Measurements from ENCODE around the gene TRIO. TPM values are rescaled to one million over a fixed set of nuclear protein-coding genes. Genes with fewer than 3 reads are reported as not detected.

Gene TRIO
- total and polyA plus RNA-seq, 2 of the 8 experiments (the other 6 are each of a cell fraction or from before 2014, with no cell fraction given), result 35.1 to 69.1 TPM

GRCh38 chr5:14263113-14263512 lies 120.0 kb downstream of the TRIO start:
- Histone ChIP-seq H3K4me1 (replicated peaks in 1 of 4; ENCODE audit: control insufficient read depth in 3 of 4, insufficient read depth in 4 of 4, low read length in 3 of 4) (peaks cover 14 to 46% (median 42%) of the 10 kb centered on the region in 4 experiments), H3K23ac (ENCODE audit: insufficient read length) (no peak overlapping the region), H2BK15ac (ENCODE audit: low read length) (no peak overlapping the region), H3K23me2 (ENCODE audit: low read depth, low read length) (no peaks in the 10 kb centered on the region), H3K4me3 (ENCODE audit: extremely low read depth in 1 of 4, insufficient read depth in 2 of 4, low read depth in 3 of 4, low read length in 4 of 4) (no peak overlapping the region), H4K91ac (replicated peaks; ENCODE audit: insufficient read length, low read length) (no peak overlapping the region), H3K27me3 (replicated peaks in 1 of 4; ENCODE audit: control insufficient read depth in 3 of 4, extremely low read depth in 1 of 4, insufficient read depth in 3 of 4, low read length in 3 of 4) (no peaks in the 10 kb centered on the region), H2BK120ac (replicated peaks; ENCODE audit: low read depth, low read length) (no peak overlapping the region), H4K8ac (ENCODE audit: extremely low read depth, insufficient read depth, low read length) (no peak overlapping the region), H3K36me3 (ENCODE audit: control insufficient read depth in 2 of 4, insufficient read depth in 4 of 4, low read length in 3 of 4) (no peaks in the 10 kb centered on the region), H3K79me2 (ENCODE audit: control insufficient read depth in 1 of 2, insufficient read depth in 2 of 2, low read length in 2 of 2) (peaks cover 2 to 91% of the 10 kb centered on the region in 2 experiments; a peak in 3 of 4 replicates), H2AK5ac (ENCODE audit: low read depth, low read length) (no peak overlapping the region; the same call in 1 of the 2 replicates), H2BK5ac (ENCODE audit: low read depth, low read length) (no peak overlapping the region), H4K20me1 (replicated peaks in 1 of 2; ENCODE audit: control insufficient read depth in 1 of 2, insufficient read depth in 2 of 2, low read length in 2 of 2) (peaks cover 0 to 3% of the 10 kb centered on the region in 2 experiments), H3K79me1 (ENCODE audit: low read depth, low read length) (peaks cover 7% of the 10 kb centered on the region), H3K9me3 (ENCODE audit: insufficient read depth in 2 of 2, low read depth in 1 of 2, low read length in 1 of 2) (no peaks in the 10 kb centered on the region), H3K9ac (replicated peaks in 1 of 4; ENCODE audit: extremely low read depth in 1 of 4, low read depth in 3 of 4, low read length in 3 of 4) (no peak overlapping the region), H2BK20ac (ENCODE audit: low read length) (no peak overlapping the region), H3K4ac (replicated peaks; ENCODE audit: insufficient read length, low read depth, low read length) (no peak overlapping the region), H3K14ac (ENCODE audit: insufficient read length) (no peak overlapping the region), H2BK12ac (ENCODE audit: low read depth, low read length) (no peak overlapping the region), H3K4me2 (ENCODE audit: insufficient read depth in 1 of 2, low read depth in 2 of 2, low read length in 2 of 2) (no peak overlapping the region; a peak in 1 of 4 replicates), H3K18ac (ENCODE audit: extremely low read depth, low read length) (no peak overlapping the region), H4K5ac (ENCODE audit: insufficient read length, low read depth, low read length) (no peak overlapping the region), H3K56ac (replicated peaks; ENCODE audit: insufficient read length, low read depth, low read length) (no peak overlapping the region), H3K27ac (ENCODE audit: low read depth, low read length) (no peak overlapping the region), H2AFZ (ENCODE audit: low read length) (no peak overlapping the region)
- TF ChIP-seq TBP (IDR thresholded peaks at IDR 0.05; ENCODE audit: low read depth, low read length), result no peak
- TF ChIP-seq TCF12 (IDR thresholded peaks at IDR 0.05; ENCODE audit: low read depth, low read length), result no peak
- TF ChIP-seq POLR2A (IDR thresholded peaks at IDR 0.05; ENCODE audit: control extremely low read depth in 1 of 2, low read depth in 2 of 2, low read length in 2 of 2), result no peak
- no peak for TF ChIP-seq EGR1 (IDR thresholded peaks at IDR 0.05; ENCODE audit: borderline replicate concordance, low read depth, low read length)
- no peak for TF ChIP-seq TEAD4 (IDR thresholded peaks at IDR 0.05; ENCODE audit: low read depth, low read length)
- no peak for TF ChIP-seq BRCA1 (IDR thresholded peaks at IDR 0.05; ENCODE audit: low read depth, low read length)
- TF ChIP-seq RXRA (IDR thresholded peaks at IDR 0.05; ENCODE audit: insufficient read depth, low read depth, low read length), result no peak
- no peak for TF ChIP-seq PHF8 (conservative IDR thresholded peaks at IDR 0.05; ENCODE audit: low read depth, low read length)
- TF ChIP-seq, protein P1, sequence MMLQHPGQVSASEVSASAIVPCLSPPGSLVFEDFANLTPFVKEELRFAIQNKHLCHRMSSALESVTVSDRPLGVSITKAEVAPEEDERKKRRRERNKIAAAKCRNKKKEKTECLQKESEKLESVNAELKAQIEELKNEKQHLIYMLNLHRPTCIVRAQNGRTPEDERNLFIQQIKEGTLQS (IDR thresholded peaks at IDR 0.05; ENCODE audit: insufficient read depth, low read depth, low read length), result no peak
- POLR2A ChIA-PET (ENCODE audit: partially characterized antibody), result no interaction called here
- CTCF ChIA-PET (ENCODE audit: partially characterized antibody), result interaction anchor here (0.7 kb wide), 1 partner anchor 275 kb away, joined by 3 read pairs; no protein-coding TSS in a partner anchor
- WGBS, 2 experiments (ENCODE audit: extremely low coverage in 1 of 2, insufficient coverage in 1 of 2, insufficient read length in 1 of 2, insufficient replicate concordance in 2 of 2, low coverage in 1 of 2, low lambda C conversion rate in 2 of 2, missing lambda C conversion rate in 1 of 2), result 81% methylated on average over 1 of the region's 1 CpG; no CpG with 5 or more reads in 1 of the 2 experiments
- DNase-seq (ENCODE audit: low read depth in 1 of 2, low spot score in 2 of 2), result no peak
- FAIRE-seq, result no peak
